ENCODE data around the gene DCHS2.

DCHS2 gene

DNA sequence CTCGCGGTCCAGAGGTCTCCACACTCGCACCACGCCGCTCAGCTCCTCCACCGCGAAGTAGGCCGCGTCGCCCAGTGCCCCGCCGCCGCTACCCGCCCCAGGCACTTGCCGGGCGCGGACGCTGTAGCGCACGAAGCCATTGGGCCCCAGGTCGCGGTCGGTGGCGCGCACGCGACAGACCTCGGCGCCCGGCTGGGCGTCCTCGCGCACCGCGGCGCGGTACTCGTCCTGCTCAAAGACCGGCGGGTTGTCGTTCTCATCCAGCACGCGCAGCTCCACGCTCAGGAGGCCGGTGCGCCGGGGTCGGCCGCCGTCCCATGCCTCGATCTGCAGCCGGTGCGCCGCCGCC is 1.4 kb downstream of the DCHS2 start:
- H3K4me3 ChIP-seq (ENCODE audit: low read length) = no peak overlapping the region
- no peak for TF ChIP-seq CTCF (IDR thresholded peaks at IDR 0.05; ENCODE audit: insufficient read depth, low read depth, low read length, missing control alignments)
- DNase-seq (ENCODE audit: low read depth) = no peak

- no peak for TF ChIP-seq CTCF (IDR thresholded peaks at IDR 0.05; ENCODE audit: insufficient read depth, low read depth, low read length, missing control alignments)
- no peak for DNase-seq (ENCODE audit: low read depth)
- no peak overlapping the region for H3K4me3 ChIP-seq (ENCODE audit: low read length)
Measured at GRCh38 chr4:154489558-154490233, 1.9 kb downstream of the DCHS2 start.

GRCh38 chr4:154487145-154487544 is 4.5 kb downstream of the DCHS2 start:
- no peak for TF ChIP-seq CTCF (IDR thresholded peaks at IDR 0.05; ENCODE audit: insufficient read depth, low read depth, low read length, missing control alignments)
- no peak overlapping the region for H3K4me3 ChIP-seq (ENCODE audit: low read length)
- no peak for DNase-seq (ENCODE audit: low read depth)

GRCh38 chr4:154485127-154485773 is 6.3 kb downstream of the DCHS2 start:
- no peak for DNase-seq (ENCODE audit: low read depth)
- no peak for TF ChIP-seq CTCF (IDR thresholded peaks at IDR 0.05; ENCODE audit: insufficient read depth, low read depth, low read length, missing control alignments)
- H3K4me3 ChIP-seq (ENCODE audit: low read length) = no peak overlapping the region

GRCh38 chr4:154478547-154478946 is 13.1 kb downstream of the DCHS2 start:
- H3K4me3 ChIP-seq (ENCODE audit: low read length) = no peak overlapping the region
- DNase-seq (ENCODE audit: low read depth) = no peak
- TF ChIP-seq CTCF (IDR thresholded peaks at IDR 0.05; ENCODE audit: insufficient read depth, low read depth, low read length, missing control alignments) = no peak

DNA sequence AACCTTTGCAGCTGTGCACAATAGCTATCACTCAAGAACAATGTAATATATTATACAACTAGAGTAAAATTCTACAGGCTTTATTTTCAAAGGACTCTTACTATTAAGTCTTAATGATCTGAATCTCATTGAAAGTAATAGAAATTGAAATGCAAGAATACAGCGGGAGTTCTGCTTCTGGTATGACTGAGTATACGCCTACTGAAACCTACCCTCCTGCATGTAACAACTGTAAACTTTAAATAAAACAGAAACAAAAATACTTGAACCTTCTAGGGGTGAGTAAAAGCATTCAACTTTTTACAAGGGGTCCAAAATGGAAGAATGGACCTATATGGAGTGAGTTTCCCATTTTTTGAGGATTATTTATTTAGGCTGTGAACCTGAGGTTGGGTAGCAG is 13.5 kb downstream of the DCHS2 start:
- TF ChIP-seq CTCF (IDR thresholded peaks at IDR 0.05; ENCODE audit: insufficient read depth, low read depth, low read length, missing control alignments) = no peak

GRCh38 chr4:154476232-154476631 is 15.4 kb downstream of the DCHS2 start:
- TF ChIP-seq CTCF (IDR thresholded peaks at IDR 0.05; ENCODE audit: insufficient read depth, low read depth, low read length, missing control alignments) = no peak
- DNase-seq (ENCODE audit: low read depth) = no peak
- H3K4me3 ChIP-seq (ENCODE audit: low read length) = no peak overlapping the region

More for the DNA sequence above, 13.5 kb downstream of the DCHS2 start:
- DNase-seq (ENCODE audit: low read depth) = no peak
- H3K4me3 ChIP-seq (ENCODE audit: low read length) = no peak overlapping the region
